Stimulated activated naive CD8-positive, alpha-beta T cell treated with anti-CD3 and anti-CD28 coated beads, Interleukin-15, Interleukin-2, amounts not matched to agents 100 U/mL and 50 U/mL, for 24 hours (primary cell): ENCODE data around the gene SPDYE4.
"Not testable (repeated sequence)": the region's sequence is repeated elsewhere in the genome, so short reads cannot be mapped to it uniquely, and the experiment has no call there.

Experiments used
- ATAC-seq: fragments of 150-1000 bp; cut with Tn5 transposase; one replicate; pipeline ENCODE4 v1.10.0; 2021
- DNase-seq: peaks from one replicate; pipeline ENCODE4 v3.0.0; 2021

Gene SPDYE4, protein sequence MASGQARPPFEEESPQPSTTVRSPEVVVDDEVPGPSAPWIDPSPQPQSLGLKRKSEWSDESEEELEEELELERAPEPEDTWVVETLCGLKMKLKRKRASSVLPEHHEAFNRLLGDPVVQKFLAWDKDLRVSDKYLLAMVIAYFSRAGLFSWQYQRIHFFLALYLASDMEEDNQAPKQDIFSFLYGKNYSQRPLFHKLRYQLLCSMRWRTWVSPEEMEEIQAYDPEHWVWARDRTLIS

DNA sequence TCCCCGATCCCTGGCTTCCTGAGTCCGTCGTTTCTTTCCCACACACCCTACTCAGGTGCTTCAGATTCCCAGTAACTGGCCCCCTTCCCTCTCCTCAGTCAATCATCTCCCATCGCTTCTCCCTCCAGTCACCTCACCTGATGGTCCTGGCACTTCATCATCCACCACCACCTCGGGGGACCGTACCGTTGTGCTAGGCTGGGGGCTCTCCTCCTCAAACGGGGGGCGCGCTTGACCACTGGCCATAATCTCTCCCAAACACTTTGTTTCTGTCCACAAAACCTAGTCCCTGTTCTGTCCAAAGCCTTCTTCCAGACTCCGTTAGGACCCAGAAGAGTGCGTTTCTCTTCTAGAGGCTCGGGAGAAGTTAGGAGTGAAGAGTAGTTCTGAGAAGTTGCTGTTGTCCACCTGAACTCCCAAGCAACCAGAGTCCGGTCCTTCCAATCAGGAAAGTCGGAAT lies at the start of gene SPDYE4:
Gene SPDYE4, minus strand, starts transcription at position 410 of the 460 bp plus-strand sequence. Its CDS starts 164 bp downstream, at position 246.
- no peak for DNase-seq
- ATAC-seq, result no peak

DNA sequence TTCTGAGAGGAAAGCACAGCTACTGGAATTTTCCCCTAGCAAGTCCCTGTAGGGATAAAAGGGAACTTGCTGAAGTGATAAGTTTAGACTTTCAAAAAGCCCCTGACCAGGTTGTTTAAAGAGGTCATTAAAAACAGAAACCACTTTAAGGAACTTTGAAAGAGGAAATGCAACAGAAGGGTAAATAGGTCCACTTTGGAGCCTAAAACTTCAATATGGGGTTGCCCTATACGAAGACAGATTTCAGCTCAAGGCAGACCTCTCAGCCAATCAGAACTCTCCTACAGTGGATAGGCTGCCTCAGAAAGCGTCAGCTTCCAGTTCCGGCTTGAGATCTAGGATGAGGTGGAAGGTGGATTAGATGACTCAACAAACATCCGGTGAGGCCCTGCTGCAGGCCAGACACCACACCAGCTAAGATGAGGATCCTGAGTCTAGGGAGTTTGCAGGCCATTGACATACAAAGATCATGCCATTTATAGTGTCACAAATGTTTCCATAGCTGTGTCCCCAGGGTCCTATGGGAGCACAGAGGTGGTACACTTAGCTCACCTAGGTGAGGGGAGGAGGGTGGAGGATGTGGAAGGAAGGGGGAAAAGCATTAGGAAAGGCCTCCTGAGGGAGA lies 48.7 kb upstream of the SPDYE4 start:
- ATAC-seq, result peak; percentile 56
- no peak for DNase-seq

DNA sequence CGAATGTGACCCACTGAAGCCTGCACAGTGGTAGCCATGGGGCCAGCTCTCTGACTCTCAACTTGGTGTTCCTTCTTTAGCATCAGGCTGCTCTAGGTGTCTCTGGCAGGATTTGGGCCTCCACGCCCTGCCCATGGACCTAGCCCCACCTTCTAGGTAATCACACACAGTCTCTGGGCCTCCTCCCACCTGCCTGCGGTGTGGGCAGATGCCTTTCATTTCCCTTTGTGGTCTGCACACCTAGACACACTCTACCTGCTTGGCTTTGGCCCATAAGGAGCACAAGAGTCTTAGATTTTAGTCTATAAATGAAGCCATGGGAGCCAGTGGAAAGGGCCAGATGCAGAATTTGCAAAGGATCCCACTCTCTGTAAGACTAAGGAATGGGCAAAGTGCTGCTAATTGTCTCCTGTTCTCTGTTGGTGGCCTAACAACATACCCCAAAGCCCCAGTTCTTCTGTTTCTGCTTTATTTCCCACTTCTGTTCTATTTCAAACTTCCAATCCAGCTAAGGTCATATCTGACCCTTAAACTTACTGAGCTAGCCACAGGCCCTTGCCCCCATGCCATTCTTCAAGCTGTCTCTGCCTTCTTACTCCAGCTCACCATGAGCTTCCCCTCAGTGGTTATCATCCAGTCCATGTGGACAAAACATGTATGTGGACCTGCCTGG lies 48.0 kb upstream of the SPDYE4 start:
- DNase-seq (no peak), ATAC-seq (no peak)

DNA sequence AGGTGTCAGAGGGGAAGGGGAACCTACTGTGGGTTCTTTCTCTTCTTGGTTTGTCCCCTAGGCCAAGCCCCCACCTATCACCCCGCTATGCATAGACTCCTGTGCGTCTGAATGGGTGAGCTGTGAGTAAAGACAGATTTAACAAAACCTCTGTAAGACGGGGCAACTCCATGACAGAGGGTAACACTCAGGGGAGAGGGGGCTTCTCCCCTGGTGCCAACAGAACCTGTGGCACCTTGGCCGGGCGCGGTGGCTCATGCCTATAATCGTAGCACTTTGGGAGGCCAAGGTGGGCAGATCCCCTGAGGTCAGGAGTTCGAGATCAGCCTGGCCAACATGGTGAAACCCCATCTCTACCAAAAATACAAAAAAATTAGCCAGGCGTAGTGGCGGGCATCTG lies 47.0 kb upstream of the SPDYE4 start:
- ATAC-seq, DNase-seq: not testable (repeated sequence)

DNA sequence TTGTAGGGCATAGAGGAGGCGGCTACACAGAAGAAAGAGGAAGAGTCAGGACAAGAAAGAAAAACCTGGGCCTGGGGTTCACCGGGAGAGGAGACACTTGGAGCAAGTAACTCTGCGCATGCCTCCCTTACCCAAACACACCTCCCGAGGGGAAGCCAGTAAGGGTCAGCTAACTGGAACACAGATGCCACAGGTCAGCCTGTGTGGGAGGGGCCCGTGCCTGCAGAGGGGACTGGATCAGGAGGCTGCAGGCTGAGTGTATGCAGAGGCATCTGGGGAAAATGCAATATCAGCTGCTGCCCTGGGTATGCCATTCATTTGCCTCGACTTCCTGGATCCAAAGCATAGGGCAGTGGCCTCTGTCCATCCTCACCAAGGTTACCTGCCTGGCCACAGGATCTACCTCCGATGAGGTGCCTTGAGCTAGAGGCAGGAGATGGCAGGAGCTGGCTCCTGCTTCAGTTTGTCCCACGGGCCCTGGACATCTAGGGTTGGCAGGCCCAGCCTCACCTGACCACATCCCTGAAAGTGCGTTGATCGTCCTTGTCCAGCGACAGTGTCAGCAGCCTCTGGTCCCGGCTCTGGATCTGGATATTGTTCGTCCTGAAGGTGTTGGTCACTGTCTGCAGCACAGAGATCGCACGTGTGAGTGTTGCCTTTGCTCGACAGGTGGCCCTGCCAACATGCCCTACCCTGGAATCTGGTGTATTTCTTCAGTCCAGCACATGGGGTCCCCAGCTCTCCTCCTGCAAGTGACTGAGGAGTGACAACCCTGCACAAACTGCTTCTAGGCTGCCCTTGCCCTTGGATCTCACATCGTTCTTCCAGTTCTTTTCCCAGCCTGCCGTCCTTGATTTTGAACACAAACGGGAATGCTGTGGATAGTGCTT lies 45.4 kb upstream of the SPDYE4 start:
- DNase-seq (no peak), ATAC-seq (no peak)

DNA sequence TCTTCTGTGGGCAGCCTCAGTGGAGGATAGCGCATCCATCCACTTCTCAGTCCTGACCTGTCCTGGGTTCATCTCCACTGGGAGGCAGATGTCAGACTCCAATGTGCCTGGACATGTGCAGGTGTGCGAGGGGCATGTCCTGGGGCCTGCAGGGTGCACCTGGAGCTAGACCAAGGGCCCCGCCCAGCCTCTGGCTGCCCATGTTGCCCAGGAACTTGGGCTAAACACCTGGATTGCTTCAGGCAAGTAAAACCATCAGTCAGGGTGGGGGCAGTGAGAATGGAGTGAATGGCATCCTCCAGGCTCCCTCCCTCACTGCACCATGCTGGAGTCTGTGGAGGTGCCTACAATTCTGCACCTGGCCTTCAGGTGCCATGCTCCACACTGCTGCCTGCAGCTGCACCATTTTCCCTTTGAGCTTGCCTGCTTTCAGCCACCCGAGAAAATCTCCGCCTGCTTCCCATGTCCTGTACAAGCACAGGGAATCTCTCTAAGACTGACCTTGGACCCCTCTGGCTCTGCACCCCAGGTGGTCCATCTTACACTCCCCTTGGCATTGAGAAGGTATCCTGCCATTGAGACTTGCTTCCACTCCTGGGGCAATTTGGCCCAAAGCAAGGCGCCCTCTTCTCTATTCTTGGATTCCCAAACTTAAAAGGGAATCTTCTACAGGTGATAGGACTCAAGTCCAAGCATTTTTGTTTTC lies 42.9 kb upstream of the SPDYE4 start:
- no peak for ATAC-seq
- DNase-seq, result no peak

DNA sequence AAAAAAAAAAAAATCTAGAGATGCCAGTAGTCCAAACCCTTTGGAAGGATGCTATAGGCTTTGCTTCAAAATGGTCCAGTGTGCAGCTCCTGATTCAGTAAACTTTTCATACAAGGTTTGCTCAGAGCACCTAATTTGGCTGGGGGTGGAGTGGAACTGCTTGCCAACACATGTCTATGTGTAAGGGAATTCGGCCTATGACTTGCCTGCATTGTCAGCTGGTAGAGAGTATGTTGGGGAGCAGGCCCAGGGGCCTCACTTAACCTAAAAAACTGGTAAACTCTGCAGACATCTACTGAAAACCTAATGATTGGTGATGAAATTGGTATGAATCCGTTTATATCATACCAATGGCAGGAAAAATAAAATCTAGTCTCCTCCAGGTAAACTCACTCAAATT lies 42.3 kb upstream of the SPDYE4 start:
- ATAC-seq, result no peak
- no peak for DNase-seq

DNA sequence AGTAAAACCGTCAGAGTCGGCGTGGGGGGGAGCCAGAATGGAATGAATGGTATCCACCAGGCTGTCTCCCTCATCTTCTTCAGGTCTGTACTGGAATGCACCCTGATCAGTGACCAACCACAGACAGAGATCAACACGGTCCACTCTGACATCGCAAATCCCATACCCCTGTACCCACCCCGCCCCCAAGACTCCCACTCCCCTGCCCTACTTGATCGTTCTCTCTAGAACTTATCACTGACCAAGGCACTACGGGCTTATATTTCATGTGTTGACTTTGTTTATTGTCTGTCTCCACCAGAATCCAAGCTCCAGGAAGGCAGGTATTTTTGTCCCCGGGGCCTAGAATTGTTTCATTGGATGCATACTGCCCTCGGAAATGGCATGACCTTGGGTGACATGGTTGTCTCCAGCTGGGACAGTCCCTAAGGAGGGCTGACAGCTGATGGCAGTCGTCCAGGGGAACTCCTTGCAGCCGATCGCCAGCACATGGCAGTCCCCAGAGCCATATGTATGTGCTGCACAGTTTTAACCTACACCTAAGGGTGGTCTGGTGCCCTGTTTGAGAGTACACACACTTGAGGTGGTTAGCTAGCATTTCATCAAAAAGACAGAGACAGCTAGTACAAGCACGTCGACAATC lies 41.3 kb upstream of the SPDYE4 start:
- DNase-seq, result no peak
- ATAC-seq, result no peak

DNA sequence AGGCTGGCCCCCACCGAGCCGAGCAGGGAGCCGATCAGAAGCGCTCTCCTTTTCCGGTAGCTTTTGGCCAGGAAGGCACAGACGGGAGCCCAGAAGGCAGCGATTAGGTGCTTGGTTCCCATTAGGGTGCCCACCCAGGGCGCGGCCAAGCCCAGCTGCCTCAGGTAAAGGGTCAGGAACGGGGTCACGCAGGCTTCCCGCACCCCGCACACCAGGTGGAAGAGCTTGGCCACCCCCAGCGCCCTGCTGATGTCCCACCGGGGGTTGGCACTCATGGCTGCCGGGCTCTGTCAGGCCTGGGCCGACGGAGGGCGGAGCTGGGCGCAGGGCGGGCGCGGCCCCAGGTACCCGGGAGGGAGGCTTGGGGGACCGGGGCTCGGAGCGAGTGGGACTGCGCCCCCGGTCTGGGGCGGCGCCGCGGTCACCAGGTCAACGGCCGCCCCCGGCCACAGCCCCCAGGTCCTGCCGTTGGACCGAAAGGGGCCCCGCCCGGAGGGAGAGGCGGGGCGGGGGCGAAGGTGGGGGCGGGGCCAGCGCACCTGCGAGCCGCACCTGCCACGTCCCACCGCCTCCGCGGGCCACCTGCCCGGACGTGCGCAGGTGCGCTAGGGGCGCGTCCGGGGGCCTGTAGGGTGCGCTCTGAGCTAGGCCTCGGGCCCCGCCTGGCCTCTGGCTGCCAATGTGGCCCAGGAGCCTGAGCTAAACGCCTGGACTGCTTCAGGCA lies 40.7 kb upstream of the SPDYE4 start, which contains the start of gene MFSD6L:
Gene MFSD6L, minus strand, starts transcription at position 520 of the 724 bp plus-strand sequence. Its CDS starts 245 bp downstream, at position 275.
- DNase-seq (no peak), ATAC-seq (no peak)

DNA sequence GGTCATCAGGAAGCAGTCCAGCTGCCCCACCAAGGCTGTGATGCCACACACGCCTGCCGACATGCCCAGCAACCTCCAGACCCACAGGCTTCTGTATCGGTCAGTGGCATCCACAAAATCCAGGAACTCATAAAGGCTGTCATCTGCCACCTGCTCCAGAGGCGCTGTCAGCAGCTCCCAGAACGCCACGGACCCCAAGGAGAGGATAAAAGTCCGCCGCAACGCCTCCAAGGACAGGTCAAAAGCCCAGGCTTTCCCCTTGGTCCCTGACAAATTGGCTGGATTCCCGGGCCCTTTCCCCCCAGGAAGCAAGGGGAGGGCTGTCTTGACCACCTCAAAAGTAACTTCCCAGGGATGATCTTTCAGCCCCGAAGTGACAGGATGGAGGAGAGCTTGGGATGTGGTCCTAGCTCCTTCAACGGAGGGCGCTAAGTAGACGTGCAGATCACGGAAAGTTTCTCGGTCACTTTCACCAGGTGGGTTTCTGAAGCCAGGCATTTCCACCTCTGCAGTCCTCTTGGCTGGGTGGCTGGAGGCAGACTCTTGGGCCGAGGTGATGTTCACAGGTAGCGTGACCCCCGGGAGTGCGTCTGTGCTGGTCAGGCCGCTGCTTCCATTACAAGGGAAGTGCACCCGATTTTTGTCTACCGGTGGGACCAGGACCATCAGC lies 40.0 kb upstream of the SPDYE4 start:
- ATAC-seq (no peak), DNase-seq (no peak)

DNA sequence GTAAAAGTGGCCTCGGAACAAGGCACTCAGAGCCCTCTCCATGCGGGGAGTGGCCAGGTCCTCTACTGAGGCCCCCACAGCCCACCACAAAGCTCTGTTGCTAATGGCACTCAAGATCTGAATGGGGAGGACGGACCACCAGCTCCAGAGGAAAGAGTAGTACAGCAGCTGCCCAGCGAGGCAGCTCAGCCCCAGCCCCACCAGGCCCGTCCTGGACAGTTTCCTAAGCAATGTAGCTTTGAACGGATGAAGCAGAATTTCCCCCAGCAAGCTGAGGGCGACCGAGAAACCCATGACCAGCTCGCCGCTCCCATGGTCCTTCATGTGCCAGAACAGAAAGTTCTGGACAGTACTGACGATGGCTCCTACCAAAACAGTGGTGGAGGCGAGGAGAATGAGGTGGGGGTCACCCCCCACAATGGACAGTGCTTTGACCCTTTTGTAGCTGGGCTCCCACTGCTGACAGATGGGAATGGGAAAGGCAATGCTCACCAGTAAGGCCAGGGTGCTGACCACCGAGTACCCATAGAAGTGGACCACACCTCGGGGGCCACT lies 39.4 kb upstream of the SPDYE4 start:
- ATAC-seq, result no peak
- no peak for DNase-seq

DNA sequence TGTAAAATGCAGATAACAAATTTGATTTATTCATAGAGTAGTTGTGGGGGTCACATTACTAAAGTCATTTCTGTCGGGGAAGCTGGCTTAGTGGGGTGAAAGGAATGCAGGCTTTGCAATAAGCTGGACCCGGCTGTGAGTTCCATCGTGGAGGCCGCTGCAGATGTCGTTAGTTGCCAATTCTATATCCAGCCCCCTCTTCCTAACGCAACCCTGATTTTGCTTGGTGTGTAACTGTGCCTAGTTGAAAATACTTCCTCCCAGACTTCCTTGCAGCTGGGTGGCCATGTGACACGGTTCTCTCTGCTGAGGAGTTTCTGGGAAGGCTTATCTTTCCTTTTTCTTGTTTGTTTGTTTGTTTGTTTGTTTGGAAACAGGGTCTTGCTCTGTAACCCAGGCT lies 36.3 kb upstream of the SPDYE4 start:
- no peak for ATAC-seq

DNA sequence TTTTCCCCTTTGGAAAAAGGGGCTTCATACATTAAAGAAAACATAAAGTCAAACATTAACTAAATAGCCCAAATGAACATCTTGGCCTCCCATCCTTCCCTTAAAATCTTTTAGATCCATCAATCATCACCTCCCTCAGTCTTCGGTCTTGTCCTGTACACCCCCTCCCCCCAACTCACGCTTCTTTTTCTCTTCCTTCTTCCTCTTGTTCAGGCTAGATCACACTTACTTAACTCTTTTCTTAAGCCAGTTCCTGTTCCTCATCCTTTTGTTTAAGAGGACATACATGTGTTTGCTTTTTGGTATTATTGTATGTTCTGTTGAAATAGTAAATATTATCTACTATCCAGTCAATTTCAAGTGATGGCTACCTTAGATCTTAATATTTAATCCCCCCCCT lies 35.3 kb upstream of the SPDYE4 start:
- no peak for ATAC-seq
- no peak for DNase-seq

More for the DNA sequence above, 36.3 kb upstream of the SPDYE4 start:
- no peak for DNase-seq

DNA sequence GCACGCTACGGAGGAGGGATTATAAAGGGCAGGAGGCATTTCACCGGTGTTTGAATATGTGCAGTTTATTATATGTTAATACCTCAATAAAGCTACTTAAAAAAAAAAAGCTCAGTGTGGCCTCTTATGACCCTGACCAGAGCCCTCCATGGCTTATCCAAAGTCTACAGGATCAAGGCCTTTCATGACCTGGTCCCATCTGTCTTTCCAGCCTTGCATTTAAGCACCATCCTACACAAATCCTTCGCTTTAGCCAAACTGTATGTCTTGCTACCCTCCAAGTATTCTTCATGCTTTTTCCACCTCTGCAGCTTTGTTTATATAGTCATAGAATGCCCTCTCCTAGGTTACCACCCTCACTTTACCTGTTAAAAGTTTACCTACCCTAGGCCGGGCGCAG lies 34.3 kb upstream of the SPDYE4 start:
- ATAC-seq (no peak), DNase-seq (no peak)

DNA sequence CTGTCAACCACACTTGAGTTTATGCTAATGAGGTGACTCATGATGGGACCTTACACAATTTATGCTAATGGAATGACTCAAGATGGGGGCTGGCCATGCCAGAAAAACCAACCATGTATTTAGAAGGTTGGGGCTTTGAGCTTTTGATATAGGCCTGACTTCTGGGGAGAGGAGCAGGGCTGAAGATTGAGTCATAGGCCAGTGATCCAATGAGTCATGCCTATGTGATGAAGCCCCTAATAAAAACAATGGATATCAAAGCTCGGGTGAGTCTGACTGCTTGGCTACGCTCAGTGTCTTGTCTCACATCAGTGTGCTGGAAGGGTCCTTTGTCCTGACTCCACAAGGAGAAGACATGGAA lies 33.5 kb upstream of the SPDYE4 start:
- DNase-seq (no peak), ATAC-seq (peak; percentile 77)

DNA sequence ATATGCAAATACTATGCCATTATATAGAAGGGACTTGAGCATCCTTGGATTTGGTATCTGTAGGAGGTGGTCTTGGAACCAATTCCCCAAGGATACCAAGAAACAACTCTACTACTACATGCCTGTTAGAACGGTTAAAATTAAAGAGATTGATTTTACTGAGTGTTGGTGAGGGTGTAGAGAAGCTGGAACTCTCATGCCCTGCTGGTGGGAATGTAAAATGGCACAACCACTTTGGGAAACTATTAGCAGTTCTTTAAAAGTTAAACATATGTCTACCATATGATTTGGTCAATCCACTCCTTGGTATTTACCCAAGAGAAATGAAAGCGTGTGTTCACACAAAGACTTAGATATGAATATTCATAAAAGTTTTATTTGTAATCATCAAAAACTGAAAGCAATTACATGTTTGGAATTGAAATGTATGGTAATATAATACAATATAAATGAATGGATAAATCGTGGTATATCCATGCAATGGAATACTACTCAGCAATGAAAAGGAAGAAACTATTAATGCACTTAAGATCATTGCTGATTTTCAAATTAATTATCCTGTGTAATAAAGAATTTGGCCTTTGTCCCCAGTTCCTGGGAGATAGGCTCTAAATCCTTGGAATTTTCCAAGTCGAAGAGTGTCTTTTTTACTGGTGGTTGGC lies 33.0 kb upstream of the SPDYE4 start:
- ATAC-seq, result no peak
- DNase-seq, result no peak

DNA sequence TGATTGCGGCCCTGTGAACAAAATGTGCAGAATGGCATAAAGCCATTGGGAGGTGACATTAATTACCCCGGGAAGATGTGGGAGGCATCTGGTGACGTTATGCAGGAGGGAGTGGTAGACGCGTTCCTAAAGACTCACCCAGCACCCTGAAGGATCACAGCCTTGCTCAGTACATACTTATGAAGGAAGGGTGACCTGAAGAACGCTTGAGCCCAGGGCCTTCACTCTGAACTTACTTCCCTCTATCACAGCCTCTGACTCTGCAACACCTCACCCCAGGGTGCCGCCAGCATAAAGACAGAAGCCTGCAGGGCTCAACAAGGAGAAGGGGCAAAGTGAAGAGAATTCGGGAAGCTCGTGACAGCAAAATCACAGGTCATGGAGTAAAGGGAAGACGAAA lies 31.4 kb upstream of the SPDYE4 start:
- no peak for ATAC-seq

DNA sequence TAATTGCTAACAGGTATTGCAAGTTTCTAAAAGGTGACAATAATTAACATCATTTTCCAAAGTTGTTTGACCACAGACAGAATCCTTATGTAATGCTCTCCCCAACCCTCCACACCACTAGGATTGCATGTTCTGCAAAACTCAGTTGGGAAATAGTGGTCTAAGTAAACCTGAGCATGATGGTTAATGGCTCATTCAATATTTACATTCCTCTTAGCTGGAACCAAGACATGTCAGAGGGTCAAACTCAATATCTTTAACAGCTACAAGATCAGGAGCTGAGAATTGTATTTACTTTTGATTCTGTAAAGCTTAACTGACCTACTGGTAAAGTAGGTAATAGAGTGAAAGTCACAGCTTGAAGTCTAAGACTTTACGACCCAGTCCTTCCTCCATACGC lies 30.7 kb upstream of the SPDYE4 start:
- no peak for DNase-seq
- ATAC-seq, result no peak

More for the DNA sequence above, 31.4 kb upstream of the SPDYE4 start:
- no peak for DNase-seq
